Stomach smooth muscle (tissue), 2 donors: ENCODE measurements around the gene OBSCN.
"Not testable (repeated sequence)": the region's sequence is repeated elsewhere in the genome, so short reads cannot be mapped to it uniquely, and the experiment has no call there.

Source experiments
- H3K27ac ChIP-seq: one replicate; pipeline ENCODE4 v1.7.0; 2013; ENCODE audit warnings: mild to moderate bottlenecking, low read length, inconsistent platforms
- H3K27me3 ChIP-seq, 2 donors: one replicate each; pipeline ENCODE4 v1.7.0; 2013; ENCODE audit warnings: low read length in 2 of 2; ENCODE audit not compliant: insufficient read depth in 2 of 2, control insufficient read depth in 1 of 2
- H3K36me3 ChIP-seq, 2 donors: one replicate each; pipeline ENCODE4 v1.7.0; 2013; ENCODE audit warnings: low read length in 2 of 2; ENCODE audit not compliant: control insufficient read depth in 2 of 2, insufficient read depth in 2 of 2
- H3K4me1 ChIP-seq: one replicate; pipeline ENCODE4 v1.7.0; 2013; ENCODE audit warnings: low read length; ENCODE audit not compliant: control insufficient read depth, insufficient read depth
- H3K4me3 ChIP-seq, 2 donors: one replicate each; pipeline ENCODE4 v1.7.0; 2013; ENCODE audit warnings: low read length in 2 of 2
- H3K9ac ChIP-seq, 2 donors: one replicate each; pipeline ENCODE4 v1.7.0; 2013; ENCODE audit warnings: low read length in 2 of 2, mild to moderate bottlenecking in 1 of 2
- H3K9me3 ChIP-seq, 2 donors: one replicate each; pipeline ENCODE4 v1.7.0; 2013; ENCODE audit warnings: low read length in 2 of 2; ENCODE audit not compliant: control insufficient read depth in 2 of 2
- donor health status: healthy.
- donor health status: Pancreatic carcinoma.

OBSCN gene

DNA sequence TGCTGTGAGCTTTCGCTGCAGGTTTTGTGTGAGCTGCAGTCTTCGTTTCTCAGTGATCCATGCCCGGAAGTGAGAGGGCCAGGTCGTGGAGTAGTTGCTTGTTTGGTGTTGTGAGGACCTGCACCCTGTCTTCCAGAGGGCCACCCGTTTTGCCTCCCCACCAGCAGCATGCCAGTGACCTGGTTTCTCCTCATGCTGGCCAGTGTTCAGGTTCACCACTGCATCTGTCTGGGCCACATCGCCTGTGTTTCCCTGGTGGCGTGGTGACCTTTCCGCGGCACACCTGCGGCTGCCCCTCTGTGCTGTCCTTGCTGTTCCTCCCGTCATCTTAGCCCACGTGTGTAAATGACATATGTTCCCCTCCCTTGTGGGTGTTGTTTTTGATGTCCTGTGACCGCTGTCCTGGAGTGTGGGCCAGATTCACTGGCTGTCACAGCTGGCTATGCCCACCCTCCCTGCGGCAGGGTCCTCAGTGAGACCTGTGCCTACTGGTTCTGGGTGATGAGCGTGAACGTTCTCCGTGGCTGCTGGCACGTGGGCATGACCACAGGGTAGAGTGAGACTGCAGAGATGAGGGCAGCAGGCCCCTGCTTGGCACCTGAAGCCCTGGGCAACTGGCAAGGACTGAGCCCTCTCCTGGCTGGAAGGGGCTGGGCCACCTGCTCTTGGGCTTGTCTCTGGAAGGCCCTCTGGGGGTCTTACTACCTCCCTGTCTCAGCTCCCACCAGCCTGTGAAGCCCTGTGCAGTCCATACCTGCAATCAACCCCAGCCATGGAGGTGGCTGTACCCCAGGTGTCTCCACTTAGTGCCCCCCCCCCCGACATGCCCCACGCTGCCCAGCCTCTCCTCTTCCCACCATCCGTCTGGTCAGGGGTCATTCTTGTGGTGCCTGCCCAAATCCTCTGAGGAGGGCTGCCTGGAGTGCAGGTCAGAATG is 35.0 kb upstream of the OBSCN start:
- peaks cover 2 to 4% of the 10 kb centered on the region in 2 donors for H3K36me3 ChIP-seq
- no peaks in the 10 kb centered on the region for H3K9me3 ChIP-seq
- H3K9ac ChIP-seq, result no peak overlapping the region
- H3K4me3 ChIP-seq, result no peak overlapping the region
- H3K27ac ChIP-seq, result no peak overlapping the region
- peaks cover 27% of the 10 kb centered on the region for H3K4me1 ChIP-seq
- H3K27me3 ChIP-seq, result no peaks in the 10 kb centered on the region

DNA sequence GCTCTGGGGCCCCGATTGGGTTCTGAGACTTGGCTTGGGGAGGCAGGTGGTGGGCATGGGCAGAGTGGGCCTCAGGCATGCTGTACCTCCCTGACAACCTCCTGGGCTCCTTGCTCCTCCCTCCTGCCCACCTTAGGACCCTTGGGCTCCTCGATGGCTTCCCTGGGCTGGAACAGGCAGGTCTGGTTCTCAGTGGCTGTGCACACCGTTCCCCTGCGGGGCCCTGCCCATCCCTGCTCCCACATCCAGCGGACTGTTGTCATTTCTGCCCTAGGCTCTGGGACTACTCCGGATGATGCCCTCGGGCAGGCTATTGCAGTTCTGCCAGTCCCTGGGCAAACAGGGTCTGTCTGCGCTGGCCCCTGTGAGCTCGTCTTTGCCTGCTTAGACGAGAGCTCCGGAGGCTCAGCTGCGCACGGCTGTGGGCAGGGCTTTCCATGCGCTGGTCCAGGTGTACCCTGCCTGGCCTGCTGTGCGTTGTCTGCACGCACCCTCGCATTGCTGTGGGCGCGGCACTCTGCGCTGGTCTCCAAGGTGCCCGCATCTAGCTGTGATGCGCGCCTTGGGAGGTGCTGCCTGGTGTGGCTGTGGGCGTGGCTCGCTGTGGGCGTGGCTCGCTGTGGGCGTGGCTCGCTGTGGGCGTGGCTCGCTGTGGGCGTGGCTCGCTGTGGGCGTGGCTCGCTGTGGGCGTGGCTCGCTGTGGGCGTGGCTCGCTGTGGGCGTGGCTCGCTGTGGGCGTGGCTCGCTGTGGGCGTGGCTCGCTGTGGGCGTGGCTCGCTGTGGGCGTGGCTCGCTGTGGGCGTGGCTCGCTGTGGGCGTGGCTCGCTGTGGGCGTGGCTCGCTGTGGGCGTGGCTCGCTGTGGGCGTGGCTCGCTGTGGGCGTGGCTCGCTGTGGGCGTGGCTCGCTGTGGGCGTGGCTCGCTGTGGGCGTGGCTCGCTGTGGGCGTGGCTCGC is 34.0 kb upstream of the OBSCN start:
- H3K36me3 ChIP-seq, H3K27me3 ChIP-seq, H3K27ac ChIP-seq, H3K9ac ChIP-seq, H3K9me3 ChIP-seq: not testable (repeated sequence)
- Histone ChIP-seq H3K4me3 (peak overlapping the region in 1 of 2 donors; percentile 35), H3K4me1 (peaks cover 27% of the 10 kb centered on the region)

DNA sequence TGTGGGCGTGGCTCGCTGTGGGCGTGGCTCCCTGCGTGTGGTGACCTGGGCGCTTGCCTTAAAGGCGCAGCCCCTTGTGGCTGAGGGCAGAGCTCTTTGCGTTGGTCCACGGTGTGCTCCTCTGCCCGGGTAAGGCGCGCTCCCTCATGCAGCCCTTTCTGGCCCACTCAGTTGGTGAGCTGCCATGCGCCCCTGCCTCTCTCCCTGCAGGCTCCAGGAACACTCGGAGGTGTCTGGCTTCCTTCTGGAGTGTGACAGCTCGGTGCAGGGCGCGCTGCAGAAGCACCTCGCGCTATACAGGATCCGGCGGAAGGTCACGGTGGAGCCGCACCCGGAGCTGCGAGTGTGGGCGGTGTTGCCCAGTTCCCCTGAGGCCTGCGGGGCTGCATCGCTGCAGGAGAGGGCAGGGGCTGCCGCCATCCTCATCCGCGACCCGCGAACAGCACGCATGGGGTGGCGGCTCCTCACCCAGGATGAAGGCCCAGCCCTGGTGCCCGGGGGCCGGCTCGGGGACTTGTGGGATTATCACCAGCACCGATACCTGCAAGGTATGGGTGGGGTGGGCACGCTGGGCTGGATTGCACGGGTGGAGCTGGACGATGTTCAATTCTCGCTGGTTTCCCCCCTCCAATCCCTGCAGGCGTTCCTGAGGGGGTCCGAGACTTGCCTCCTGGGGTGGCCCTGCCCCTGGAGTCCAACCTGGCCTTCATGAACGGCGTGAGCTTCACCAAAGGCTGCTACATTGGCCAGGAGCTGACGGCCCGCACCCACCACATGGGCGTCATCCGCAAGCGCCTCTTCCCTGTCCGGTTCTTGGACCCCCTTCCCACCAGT is 33.1 kb upstream of the OBSCN start:
- H3K27me3 ChIP-seq, result no peaks in the 10 kb centered on the region
- H3K36me3 ChIP-seq, result peaks cover 2 to 4% of the 10 kb centered on the region in 2 donors
- H3K27ac ChIP-seq, result no peak overlapping the region
- peak overlapping the region; percentile 46 to 60 for H3K4me3 ChIP-seq
- no peaks in the 10 kb centered on the region for H3K9me3 ChIP-seq
- H3K9ac ChIP-seq, result no peak overlapping the region
- H3K4me1 ChIP-seq, result peaks cover 27% of the 10 kb centered on the region

- no peak overlapping the region for H3K9ac ChIP-seq
- H3K9me3 ChIP-seq, result no peaks in the 10 kb centered on the region
- peak overlapping the region in 1 of 2 donors; percentile 60 for H3K4me3 ChIP-seq
- H3K4me1 ChIP-seq, result peaks cover 27% of the 10 kb centered on the region
- H3K36me3 ChIP-seq, result peaks cover 2 to 4% of the 10 kb centered on the region in 2 donors
- H3K27me3 ChIP-seq, result no peaks in the 10 kb centered on the region
- H3K27ac ChIP-seq, result no peak overlapping the region
Observed at GRCh38 chr1:228175316-228176023, 32.4 kb upstream of the OBSCN start.

GRCh38 chr1:228176024-228176395 is 31.8 kb upstream of the OBSCN start:
- Histone ChIP-seq H3K36me3 (peaks cover 2 to 4% of the 10 kb centered on the region in 2 donors), H3K4me3 (peak overlapping the region in 1 of 2 donors; percentile 22), H3K4me1 (peaks cover 27% of the 10 kb centered on the region), H3K9ac (peak overlapping the region in 1 of 2 donors; percentile 21), H3K9me3 (no peaks in the 10 kb centered on the region), H3K27me3 (no peaks in the 10 kb centered on the region), H3K27ac (peak overlapping the region; percentile 37)

DNA sequence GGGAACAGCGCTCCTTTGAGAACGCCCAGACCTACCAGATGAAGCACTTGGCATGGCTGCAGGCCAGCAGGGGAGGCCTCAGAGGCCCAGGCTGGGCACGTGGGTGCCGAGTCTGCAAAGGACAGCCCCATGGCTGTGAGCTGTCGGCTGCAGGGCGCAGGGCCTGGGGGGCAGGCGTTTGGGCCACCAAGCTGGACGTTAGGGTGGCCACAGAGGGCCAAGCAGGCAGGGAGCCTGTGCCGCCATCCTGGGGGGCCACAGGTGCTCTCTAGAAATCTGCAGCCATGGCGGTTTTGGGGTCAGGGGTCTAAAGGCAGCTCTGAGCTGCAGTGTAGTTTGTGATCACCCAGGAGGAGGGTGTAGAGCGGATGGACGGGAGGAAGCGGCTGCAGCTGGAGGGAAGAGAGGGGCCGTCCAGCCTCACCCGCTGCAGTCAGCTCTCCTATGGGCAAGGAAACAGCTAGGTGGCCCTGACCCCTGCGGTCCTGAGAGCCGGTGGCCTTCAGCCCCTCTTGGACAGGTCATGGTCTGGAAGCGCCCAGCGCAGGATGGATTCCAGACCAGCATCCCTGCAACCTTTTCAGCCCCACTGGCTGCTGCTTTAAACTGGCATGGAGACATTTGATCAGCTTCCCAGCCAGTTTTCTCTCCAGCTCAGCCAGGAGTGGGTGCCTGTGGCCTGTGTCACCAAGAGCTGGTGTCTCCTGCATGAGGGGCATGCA is 31.2 kb upstream of the OBSCN start:
- peak overlapping the region; percentile 37 for H3K27ac ChIP-seq

GRCh38 chr1:228177183-228177475 is 30.7 kb upstream of the OBSCN start:
- Histone ChIP-seq H3K4me1 (peaks cover 27% of the 10 kb centered on the region), H3K4me3 (no peak overlapping the region), H3K36me3 (peaks cover 2 to 4% of the 10 kb centered on the region in 2 donors), H3K9ac (no peak overlapping the region), H3K27ac (no peak overlapping the region), H3K27me3 (no peaks in the 10 kb centered on the region), H3K9me3 (no peaks in the 10 kb centered on the region)

More for the DNA sequence above, 31.2 kb upstream of the OBSCN start:
- no peaks in the 10 kb centered on the region for H3K27me3 ChIP-seq
- peaks cover 2 to 4% of the 10 kb centered on the region in 2 donors for H3K36me3 ChIP-seq
- H3K9ac ChIP-seq, result peak overlapping the region in 1 of 2 donors; percentile 21
- H3K4me3 ChIP-seq, result peak overlapping the region in 1 of 2 donors; percentile 22
- H3K4me1 ChIP-seq, result peaks cover 27% of the 10 kb centered on the region
- H3K9me3 ChIP-seq, result no peaks in the 10 kb centered on the region

DNA sequence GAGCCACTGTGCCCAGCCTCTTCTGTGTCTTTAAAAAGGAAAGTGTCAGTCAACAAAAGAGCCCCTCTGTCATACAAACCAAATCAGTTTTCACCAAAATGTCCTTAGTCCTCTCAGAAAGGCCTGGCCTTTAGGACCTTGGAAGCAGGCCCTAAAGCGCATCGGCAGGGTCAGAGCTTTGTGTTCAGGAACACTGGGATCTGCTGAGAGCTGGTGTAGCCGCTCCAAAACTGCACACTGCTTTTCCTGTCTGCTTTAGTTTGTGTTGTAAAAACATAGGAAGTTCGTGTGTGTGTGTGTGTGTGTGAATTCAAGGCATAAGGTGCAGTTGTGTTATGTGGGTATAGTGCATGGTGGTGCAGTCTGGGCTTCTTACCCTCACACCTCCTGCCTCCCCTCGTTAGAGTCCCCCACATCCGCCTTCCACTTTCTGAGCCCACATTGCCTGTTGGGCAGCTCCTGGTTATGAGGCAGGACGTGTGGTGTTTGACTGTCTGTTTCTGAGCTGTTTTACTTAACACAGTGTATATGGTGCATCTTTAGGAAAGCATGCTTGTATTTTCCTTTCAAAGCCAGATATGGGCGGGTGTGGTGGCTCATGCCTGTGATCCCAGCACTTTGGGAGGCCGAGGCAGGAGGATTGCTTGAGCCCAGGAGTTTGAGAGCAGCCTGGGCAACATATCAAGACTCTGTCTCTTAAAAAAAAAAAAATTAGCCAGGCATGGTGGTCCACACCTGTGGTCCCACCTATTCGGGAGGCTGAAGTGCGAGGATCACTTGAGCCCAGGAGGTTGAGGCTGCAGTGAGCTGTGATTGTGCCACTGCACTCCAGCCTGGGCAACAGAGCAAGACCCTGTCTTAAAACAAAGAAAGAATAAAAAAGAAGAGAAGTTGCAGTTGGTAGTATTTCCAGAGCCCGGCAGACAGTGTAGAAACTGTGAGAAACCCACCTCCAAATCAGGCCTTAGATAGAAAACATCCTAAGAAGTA is 29.8 kb upstream of the OBSCN start:
- H3K27ac ChIP-seq, result no peak overlapping the region
- peaks cover 27% of the 10 kb centered on the region for H3K4me1 ChIP-seq
- H3K4me3 ChIP-seq, result no peak overlapping the region

More for the DNA sequence above, 29.8 kb upstream of the OBSCN start:
- no peaks in the 10 kb centered on the region for H3K27me3 ChIP-seq
- no peak overlapping the region for H3K9ac ChIP-seq
- H3K36me3 ChIP-seq, result peaks cover 2 to 4% of the 10 kb centered on the region in 2 donors
- H3K9me3 ChIP-seq, result no peaks in the 10 kb centered on the region
